ES-I3 (cell line): ENCODE results near the gene IL12A.

Source experiments
- H3K36me3 ChIP-seq: 2 replicates; pipeline ENCODE4 v1.6.1; 2013; ENCODE audit warnings: mild to moderate bottlenecking, low read length, control low read depth, moderate library complexity; ENCODE audit not compliant: insufficient read depth
- H3K4me1 ChIP-seq: 2 replicates; pipeline ENCODE4 v1.6.1; 2013; ENCODE audit warnings: mild to moderate bottlenecking, control low read depth, low read length; ENCODE audit not compliant: insufficient read depth
- H3K9ac ChIP-seq: 2 replicates; pipeline ENCODE4 v1.6.1; 2013; ENCODE audit warnings: low read depth, mild to moderate bottlenecking, low read length, moderate library complexity
- H3K9me3 ChIP-seq: 2 replicates; pipeline ENCODE4 v1.6.1; 2013; ENCODE audit warnings: mild to moderate bottlenecking, low read length, moderate library complexity; ENCODE audit not compliant: control insufficient read depth, insufficient read depth

The IL12A gene

DNA sequence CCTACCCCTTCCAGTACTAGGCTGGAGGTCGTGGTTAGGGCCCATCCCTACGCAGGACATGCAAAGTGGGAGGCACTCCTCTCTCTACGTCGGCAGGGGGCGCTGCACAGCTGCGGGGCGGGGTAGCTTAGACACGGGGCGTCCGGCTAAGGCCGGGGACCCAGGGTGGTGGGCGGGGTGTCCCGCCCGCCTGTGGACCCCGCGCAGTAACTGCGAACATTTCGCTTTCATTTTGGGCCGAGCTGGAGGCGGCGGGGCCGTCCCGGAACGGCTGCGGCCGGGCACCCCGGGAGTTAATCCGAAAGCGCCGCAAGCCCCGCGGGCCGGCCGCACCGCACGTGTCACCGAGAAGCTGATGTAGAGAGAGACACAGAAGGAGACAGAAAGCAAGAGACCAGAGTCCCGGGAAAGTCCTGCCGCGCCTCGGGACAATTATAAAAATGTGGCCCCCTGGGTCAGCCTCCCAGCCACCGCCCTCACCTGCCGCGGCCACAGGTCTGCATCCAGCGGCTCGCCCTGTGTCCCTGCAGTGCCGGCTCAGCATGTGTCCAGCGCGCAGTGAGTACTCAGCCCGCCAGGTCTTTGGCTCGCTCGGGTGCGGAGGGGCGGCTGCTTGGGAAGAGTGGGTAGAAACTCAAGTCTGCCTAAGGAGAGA is at the start of gene IL12A:
Gene IL12A, plus strand, starts transcription at position 219 of the 655 bp plus-strand sequence.
- H3K9me3 ChIP-seq = peaks cover 5% of the 10 kb centered on the region
- H3K4me1 ChIP-seq = peaks cover 5% of the 10 kb centered on the region
- no peaks in the 10 kb centered on the region for H3K36me3 ChIP-seq
- peak within 1 kb of the TSS; percentile 74 for H3K9ac ChIP-seq

- Histone ChIP-seq H3K9me3 (no peaks in the 10 kb centered on the region), H3K9ac (no peak overlapping the region)
These were observed 47.3 kb upstream of the IL12A start for GRCh38 chr3:159941038-159942000.

DNA sequence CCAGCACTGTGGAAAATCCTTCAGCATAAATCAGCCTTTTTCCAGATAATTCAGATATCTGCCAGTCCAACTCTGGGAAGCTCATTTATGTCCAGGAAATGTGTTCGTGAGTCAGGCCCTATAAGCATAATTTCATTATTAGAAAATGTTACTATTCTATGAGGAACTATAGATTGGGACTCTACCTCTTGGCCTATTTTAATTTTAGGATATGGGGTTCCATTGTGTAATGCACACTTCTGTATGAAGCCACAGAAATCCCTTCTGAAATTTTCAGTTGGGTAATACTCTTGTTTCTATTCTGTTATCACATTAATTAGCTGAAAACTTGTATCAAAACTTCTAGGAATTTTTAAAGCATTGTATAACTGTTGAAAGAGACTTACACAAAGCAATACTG is 43.9 kb upstream of the IL12A start:
- Histone ChIP-seq H3K9ac (no peak overlapping the region), H3K4me1 (no peaks in the 10 kb centered on the region), H3K9me3 (no peaks in the 10 kb centered on the region), H3K36me3 (no peaks in the 10 kb centered on the region)

More at GRCh38 chr3:159941038-159942000, 47.3 kb upstream of the IL12A start:
- Histone ChIP-seq H3K4me1 (no peaks in the 10 kb centered on the region), H3K36me3 (no peaks in the 10 kb centered on the region)

- Histone ChIP-seq H3K4me1 (no peaks in the 10 kb centered on the region), H3K9ac (no peak overlapping the region), H3K36me3 (no peaks in the 10 kb centered on the region), H3K9me3 (no peaks in the 10 kb centered on the region)
These were observed 42.7 kb upstream of the IL12A start for GRCh38 chr3:159945930-159946329.

- Histone ChIP-seq H3K9me3 (no peaks in the 10 kb centered on the region), H3K4me1 (no peaks in the 10 kb centered on the region), H3K36me3 (no peaks in the 10 kb centered on the region), H3K9ac (no peak overlapping the region)
These were observed 41.4 kb upstream of the IL12A start for GRCh38 chr3:159947220-159947619.

GRCh38 chr3:159948429-159949144 is 40.0 kb upstream of the IL12A start:
- no peaks in the 10 kb centered on the region for H3K9me3 ChIP-seq
- H3K9ac ChIP-seq = no peak overlapping the region
- H3K4me1 ChIP-seq = no peaks in the 10 kb centered on the region
- no peaks in the 10 kb centered on the region for H3K36me3 ChIP-seq

GRCh38 chr3:159950156-159950898 is 38.3 kb upstream of the IL12A start:
- no peaks in the 10 kb centered on the region for H3K36me3 ChIP-seq
- no peaks in the 10 kb centered on the region for H3K4me1 ChIP-seq
- H3K9me3 ChIP-seq = no peaks in the 10 kb centered on the region
- no peak overlapping the region for H3K9ac ChIP-seq

- H3K4me1 ChIP-seq = no peaks in the 10 kb centered on the region
- H3K9ac ChIP-seq = no peak overlapping the region
- no peaks in the 10 kb centered on the region for H3K36me3 ChIP-seq
- H3K9me3 ChIP-seq = no peaks in the 10 kb centered on the region
These were observed 37.1 kb upstream of the IL12A start for GRCh38 chr3:159951540-159951939.

DNA sequence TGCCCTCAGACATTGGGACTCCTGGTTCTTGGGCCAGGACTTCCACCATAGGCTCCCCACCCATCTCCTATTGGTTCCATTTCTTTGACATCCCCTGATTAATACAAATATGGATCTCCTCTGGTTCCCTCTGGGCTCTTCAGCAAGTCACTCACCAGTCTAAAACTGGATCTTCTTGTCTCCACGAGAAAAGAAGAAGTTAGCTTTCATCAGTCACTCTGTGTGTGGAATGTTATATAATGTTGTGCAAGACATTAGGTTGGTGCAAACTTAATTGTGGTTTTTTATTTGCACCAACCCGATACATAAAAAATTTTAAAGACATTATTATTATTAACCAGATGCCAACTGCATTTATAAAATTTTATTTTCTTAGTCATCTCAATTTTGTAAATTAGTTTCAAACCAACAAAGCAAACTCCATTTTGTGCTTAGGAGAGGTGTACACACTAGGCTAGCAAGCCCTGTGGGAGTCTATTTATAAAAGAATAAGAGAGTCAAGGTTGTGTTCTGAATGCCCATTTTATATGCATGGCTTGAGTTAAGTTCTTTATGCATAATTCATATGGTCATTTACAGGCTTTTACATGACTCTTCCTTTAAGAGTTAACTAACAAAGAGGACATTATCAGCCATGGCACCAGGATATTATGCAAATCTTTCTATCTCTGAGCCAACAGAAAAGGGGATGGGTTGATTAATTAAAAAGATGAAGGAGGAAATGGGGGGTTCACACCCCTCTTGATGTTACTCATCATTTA is 35.1 kb upstream of the IL12A start:
- H3K36me3 ChIP-seq = no peaks in the 10 kb centered on the region
- H3K9ac ChIP-seq = no peak overlapping the region
- no peaks in the 10 kb centered on the region for H3K9me3 ChIP-seq
- H3K4me1 ChIP-seq = no peaks in the 10 kb centered on the region

DNA sequence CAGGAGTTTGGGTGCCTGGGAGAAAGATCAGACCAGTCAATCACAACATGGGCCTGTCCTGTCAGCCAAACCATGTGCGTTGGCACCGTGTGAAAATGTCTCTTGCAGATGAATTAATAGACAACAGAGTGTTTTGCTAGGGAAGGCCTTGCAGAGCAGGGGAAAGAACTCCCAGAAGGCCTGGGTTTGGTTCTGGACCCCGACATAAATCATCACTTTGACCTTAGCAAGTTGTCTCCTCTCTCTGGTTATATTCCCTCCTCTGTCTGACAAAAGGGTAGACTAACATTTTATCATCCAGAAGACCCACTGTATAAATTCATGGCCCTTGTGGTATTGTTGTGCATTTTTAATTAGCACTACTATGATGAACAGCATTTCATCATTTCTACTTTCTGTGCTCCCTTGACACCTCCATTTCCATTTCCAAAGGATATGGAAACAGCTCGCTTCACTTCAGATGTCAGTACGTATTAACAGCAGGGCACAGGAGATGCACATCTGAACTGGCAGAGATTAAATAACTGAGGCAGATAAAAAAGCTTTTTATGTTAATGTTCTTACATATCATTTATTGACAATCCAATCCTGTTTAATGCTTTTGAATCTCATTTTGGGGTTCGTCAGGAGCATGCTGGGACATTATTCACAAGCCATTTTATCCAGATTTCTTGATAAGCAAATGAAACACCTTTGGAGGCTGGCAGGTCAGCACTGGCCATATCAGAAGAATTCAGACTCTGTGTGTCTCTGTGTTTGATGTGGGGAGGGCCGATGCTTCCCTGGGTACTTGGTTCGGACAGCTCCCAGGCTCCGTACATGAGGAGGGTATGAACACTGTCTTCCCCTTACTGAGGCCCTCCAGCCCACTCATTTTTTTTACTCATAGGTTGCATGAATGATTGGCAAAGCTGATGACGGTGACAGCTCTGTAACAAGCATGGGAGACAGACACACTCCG is 28.2 kb upstream of the IL12A start:
- H3K4me1 ChIP-seq = no peaks in the 10 kb centered on the region
- H3K36me3 ChIP-seq = no peaks in the 10 kb centered on the region
- H3K9ac ChIP-seq = no peak overlapping the region
- no peaks in the 10 kb centered on the region for H3K9me3 ChIP-seq

DNA sequence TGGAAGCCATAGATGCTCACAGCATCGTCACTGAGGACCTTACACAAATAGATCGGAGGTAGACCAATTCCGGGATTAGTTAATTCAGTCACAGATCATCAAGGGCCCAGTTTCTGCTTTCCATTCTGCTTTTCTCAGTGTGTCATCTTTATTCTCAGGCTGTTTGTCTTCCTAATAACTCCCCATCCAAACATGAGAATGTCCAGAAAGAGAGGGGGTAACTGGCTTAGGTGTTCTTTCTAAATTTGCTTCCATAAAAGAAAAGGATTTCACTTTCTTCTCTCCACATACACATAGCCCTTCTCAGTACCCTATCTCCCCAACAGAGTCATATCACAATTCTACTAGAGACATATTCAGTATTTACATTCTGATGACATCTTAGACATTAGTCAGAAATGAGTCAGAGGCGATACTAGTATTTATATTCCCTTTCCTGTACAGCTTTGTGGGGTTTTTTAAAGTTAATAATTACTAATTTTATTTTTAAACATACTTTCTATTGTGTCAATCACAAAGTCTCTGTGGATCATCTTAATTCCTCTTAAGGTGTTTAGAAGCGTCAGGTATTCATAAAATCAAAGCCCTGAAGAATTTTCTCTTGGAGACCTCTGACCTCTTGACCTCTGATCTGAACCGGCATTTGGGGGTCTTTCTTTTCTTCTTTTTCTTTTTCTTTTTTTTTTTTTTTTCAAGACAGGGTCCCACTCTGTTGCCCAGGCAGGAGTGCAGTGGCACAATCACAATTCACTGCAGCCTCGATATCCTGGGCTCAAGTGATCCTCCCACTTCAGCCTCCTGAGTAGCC is 24.3 kb upstream of the IL12A start:
- no peak overlapping the region for H3K9ac ChIP-seq
- H3K4me1 ChIP-seq = no peaks in the 10 kb centered on the region
- H3K9me3 ChIP-seq = no peaks in the 10 kb centered on the region
- no peaks in the 10 kb centered on the region for H3K36me3 ChIP-seq

- H3K4me1 ChIP-seq = no peaks in the 10 kb centered on the region
- no peaks in the 10 kb centered on the region for H3K9me3 ChIP-seq
- no peaks in the 10 kb centered on the region for H3K36me3 ChIP-seq
- H3K9ac ChIP-seq = no peak overlapping the region
These were observed 17.3 kb upstream of the IL12A start for GRCh38 chr3:159971311-159971710.
